Progenitor cell of endocrine pancreas (in vitro differentiated cells): ENCODE data around the gene POLE4. TPM values are rescaled to one million over a fixed set of nuclear protein-coding genes. Genes with fewer than 3 reads are reported as not detected.

Experiments used
- DNase-seq: peaks from one replicate; pipeline ENCODE4 v3.0.0; 2021; ENCODE audit warnings: low spot score; ENCODE audit not compliant: unreplicated experiment
- H3K27ac Mint-ChIP-seq: 2 replicates; pipeline ENCODE4 v1.8.0; 2021; ENCODE audit warnings: mild to moderate bottlenecking, moderate library complexity, mixed read lengths
- H3K27me3 Mint-ChIP-seq: 2 replicates; pipeline ENCODE4 v1.8.0; 2021; ENCODE audit warnings: mixed read lengths
- H3K36me3 Mint-ChIP-seq: 2 replicates; pipeline ENCODE4 v1.8.0; 2022; ENCODE audit warnings: mixed read lengths; ENCODE audit not compliant: insufficient read depth
- H3K4me1 Mint-ChIP-seq: 2 replicates; pipeline ENCODE4 v1.8.0; 2021; ENCODE audit warnings: low read depth, mixed read lengths
- H3K4me3 Mint-ChIP-seq: 2 replicates; pipeline ENCODE4 v1.8.0; 2021; ENCODE audit warnings: low read depth, mild to moderate bottlenecking, moderate library complexity, mixed read lengths
- H3K9me3 Mint-ChIP-seq: 2 replicates; pipeline ENCODE4 v1.8.0; 2021; ENCODE audit warnings: low read depth, mixed read lengths
- CTCF ChIP-seq: fragments of 200-600 bp; sonication (generic); IDR thresholded peaks from one replicate; pipeline ENCODE4 v1.5.0; 2021; ENCODE audit warnings: antibody characterized with exemption, mild to moderate bottlenecking; ENCODE audit not compliant: unreplicated experiment
- total RNA-seq: library from RNA; stranded (reverse); gene quantifications from 2 replicates; pipeline ENCODE4 v1.2.1, GENCODE V29; 2021

The POLE4 gene
- total RNA-seq, 1 donor from 2014 or later, result 27.7 TPM

- Mint-ChIP-seq H3K27ac (no peak overlapping the region), H3K4me3 (no peak overlapping the region), H3K36me3 (no peaks in the 10 kb centered on the region), H3K27me3 (no peaks in the 10 kb centered on the region), H3K4me1 (no peaks in the 10 kb centered on the region), H3K9me3 (peaks cover 3% of the 10 kb centered on the region)
- no peak for TF ChIP-seq CTCF
- DNase-seq, result no peak
Measured at GRCh38 chr2:74942263-74942662, 16.2 kb upstream of the POLE4 start.

GRCh38 chr2:74944987-74945787, 13.3 kb upstream of the POLE4 start:
- no peak for DNase-seq
- Mint-ChIP-seq H3K4me3 (no peak overlapping the region), H3K36me3 (peaks cover 3% of the 10 kb centered on the region), H3K4me1 (no peaks in the 10 kb centered on the region), H3K27me3 (no peaks in the 10 kb centered on the region), H3K9me3 (peaks cover 17% of the 10 kb centered on the region), H3K27ac (no peak overlapping the region)
- TF ChIP-seq CTCF, result no peak

DNA sequence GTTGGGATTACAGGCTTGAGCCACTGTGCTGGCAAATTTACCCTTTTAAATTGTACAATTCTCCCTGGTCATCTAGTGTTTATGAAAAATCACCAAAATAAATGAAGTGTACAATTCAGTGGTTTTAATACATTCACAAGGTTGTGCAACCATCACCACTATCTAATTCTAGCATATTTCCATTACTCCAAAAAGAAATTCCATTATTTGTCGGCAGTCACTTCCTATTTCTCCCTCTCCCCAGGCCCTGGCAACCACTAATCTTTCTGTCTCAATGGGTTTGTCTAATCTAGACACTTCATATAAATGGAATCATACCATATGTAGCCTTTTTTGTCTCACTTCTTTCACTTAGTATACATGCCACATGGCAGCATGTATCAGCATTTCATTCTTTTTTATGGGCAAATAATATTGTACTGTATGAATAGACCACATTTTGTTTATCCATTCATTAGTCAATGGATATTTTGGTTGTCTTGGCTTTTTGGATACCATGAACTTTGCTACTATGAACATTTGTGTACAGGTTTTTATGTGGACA, 12.6 kb upstream of the POLE4 start:
- no peak for TF ChIP-seq CTCF
- Mint-ChIP-seq H3K4me1 (no peaks in the 10 kb centered on the region), H3K4me3 (no peak overlapping the region), H3K27ac (no peak overlapping the region), H3K9me3 (peaks cover 20% of the 10 kb centered on the region), H3K27me3 (no peaks in the 10 kb centered on the region), H3K36me3 (peaks cover 4% of the 10 kb centered on the region)
- no peak for DNase-seq

- peaks cover 12% of the 10 kb centered on the region for H3K36me3 Mint-ChIP-seq
- no peak for DNase-seq
- H3K4me1 Mint-ChIP-seq, result no peaks in the 10 kb centered on the region
- no peak for TF ChIP-seq CTCF
- no peak overlapping the region for H3K4me3 Mint-ChIP-seq
- peaks cover 29% of the 10 kb centered on the region for H3K9me3 Mint-ChIP-seq
- H3K27ac Mint-ChIP-seq, result no peak overlapping the region
- no peaks in the 10 kb centered on the region for H3K27me3 Mint-ChIP-seq
Measured at GRCh38 chr2:74947703-74948102, 10.7 kb upstream of the POLE4 start.

DNA sequence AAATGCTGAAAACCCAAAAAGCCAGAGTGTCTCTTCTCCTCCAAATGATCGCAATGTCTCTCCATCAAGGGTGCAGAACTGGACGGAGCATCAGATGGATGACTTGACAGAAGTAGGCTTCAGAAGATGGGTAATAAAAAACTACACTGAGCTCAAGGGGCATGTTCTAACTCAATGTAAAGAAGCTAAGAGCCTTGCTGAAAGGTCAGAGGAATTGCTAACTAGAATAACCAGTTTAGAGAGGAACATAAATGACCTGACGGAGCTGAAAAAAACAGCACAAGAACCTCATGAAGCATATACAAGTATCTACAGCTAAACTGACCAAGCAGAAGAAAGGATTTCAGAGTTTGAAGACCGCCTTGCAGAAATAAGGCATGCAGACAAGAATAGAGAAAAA, 9.7 kb upstream of the POLE4 start:
- H3K4me3 Mint-ChIP-seq, result no peak overlapping the region
- peaks cover 31% of the 10 kb centered on the region for H3K9me3 Mint-ChIP-seq
- H3K27ac Mint-ChIP-seq, result no peak overlapping the region

More for the DNA sequence above, 9.7 kb upstream of the POLE4 start:
- DNase-seq, result no peak
- peaks cover 19% of the 10 kb centered on the region for H3K36me3 Mint-ChIP-seq
- H3K4me1 Mint-ChIP-seq, result no peaks in the 10 kb centered on the region
- no peaks in the 10 kb centered on the region for H3K27me3 Mint-ChIP-seq
- no peak for TF ChIP-seq CTCF
